GM19351 (cell line): ENCODE measurements around the gene OR10A2.
"Not testable (repeated sequence)": the region's sequence is repeated elsewhere in the genome, so short reads cannot be mapped to it uniquely, and the experiment has no call there.

ENCODE experiments used
- ATAC-seq: cut with Tn5 transposase; IDR thresholded peaks from one replicate; pipeline ENCODE4 v1.9.1; 2021; ENCODE audit warnings: mild to moderate bottlenecking, moderate library complexity; ENCODE audit not compliant: unreplicated experiment

OR10A2 gene

GRCh38 chr11:6882751-6883150 is 19.9 kb downstream of the OR10A2 start:
- ATAC-seq = no peak

GRCh38 chr11:6887711-6888110 is 24.9 kb downstream of the OR10A2 start:
- ATAC-seq = not testable (repeated sequence)

GRCh38 chr11:6888830-6889229 is 26.0 kb downstream of the OR10A2 start:
- no peak for ATAC-seq

- ATAC-seq = peak; percentile 67
Measured at GRCh38 chr11:6889835-6890234, 27.0 kb downstream of the OR10A2 start.

GRCh38 chr11:6892400-6892799 is 29.5 kb downstream of the OR10A2 start, which contains the start of gene OR2D2:
OR2D2 (minus strand) TSS chr11:6892500; CDS start chr11:6892500, 0 bp downstream.
- ATAC-seq = no peak

- ATAC-seq = no peak
Measured at GRCh38 chr11:6894097-6894496, 31.2 kb downstream of the OR10A2 start.

GRCh38 chr11:6895010-6895409 is 32.2 kb downstream of the OR10A2 start:
- ATAC-seq = peak; percentile 97

- ATAC-seq = no peak
Measured at GRCh38 chr11:6898911-6899310, 36.1 kb downstream of the OR10A2 start.

- no peak for ATAC-seq
Measured at GRCh38 chr11:6900327-6900999, 37.6 kb downstream of the OR10A2 start.

GRCh38 chr11:6904804-6905203 is 41.9 kb downstream of the OR10A2 start:
- not testable (repeated sequence) for ATAC-seq

- no peak for ATAC-seq
Measured at GRCh38 chr11:6911378-6911777, 48.5 kb downstream of the OR10A2 start.

- ATAC-seq = no peak
Measured at GRCh38 chr11:6911948-6912347, 49.1 kb downstream of the OR10A2 start.

- no peak for ATAC-seq
Measured at GRCh38 chr11:6919698-6920097, 56.8 kb downstream of the OR10A2 start.

GRCh38 chr11:6920702-6921101 is 57.8 kb downstream of the OR10A2 start, which contains the start of gene OR2D3:
OR2D3 (plus strand) TSS chr11:6921002; CDS start chr11:6921002, 0 bp downstream.
- no peak for ATAC-seq
